Stimulated activated CD4-positive, alpha-beta T cell treated with anti-CD3 and anti-CD28 coated beads, Interleukin-15, amount 100 ng/mL, for 48 hours (primary cell): Measurements from ENCODE around the gene IGSF9B.

Source experiments
- DNase-seq, 2 donors: peaks; one replicate each; pipeline ENCODE4 v3.0.0-alpha.2; 2020; ENCODE audit warnings: low read depth in 2 of 2

IGSF9B gene

GRCh38 chr11:133983660-133984316 lies 27.0 kb upstream of the IGSF9B start:
- DNase-seq = no peak

- DNase-seq = no peak
Measured at GRCh38 chr11:133982876-133983275, 26.1 kb upstream of the IGSF9B start.

DNA sequence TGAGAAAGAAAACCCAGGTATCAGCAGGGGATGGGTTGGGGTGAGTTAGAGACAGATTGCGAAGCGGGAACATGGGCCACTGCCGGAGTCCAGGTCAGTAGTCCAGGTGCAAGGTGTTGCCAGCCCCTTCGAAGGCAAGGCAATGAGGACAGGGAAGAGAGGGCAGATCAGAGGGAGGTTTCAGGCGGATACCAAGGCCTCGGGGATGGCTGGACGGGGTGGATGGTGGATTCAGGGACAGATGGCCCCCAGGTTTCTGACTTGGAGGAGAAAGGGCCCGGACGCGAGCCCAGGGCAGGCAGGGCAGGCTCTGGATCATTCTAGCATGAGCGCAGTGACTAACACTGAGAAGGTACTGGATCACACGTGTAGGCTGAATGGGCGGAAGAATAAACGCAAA lies 25.4 kb upstream of the IGSF9B start:
- no peak for DNase-seq

GRCh38 chr11:133981156-133981555 lies 24.4 kb upstream of the IGSF9B start:
- DNase-seq = no peak

GRCh38 chr11:133980665-133981064 lies 23.9 kb upstream of the IGSF9B start:
- DNase-seq = no peak

- no peak for DNase-seq
Measured at GRCh38 chr11:133978794-133979193, 22.0 kb upstream of the IGSF9B start.

DNA sequence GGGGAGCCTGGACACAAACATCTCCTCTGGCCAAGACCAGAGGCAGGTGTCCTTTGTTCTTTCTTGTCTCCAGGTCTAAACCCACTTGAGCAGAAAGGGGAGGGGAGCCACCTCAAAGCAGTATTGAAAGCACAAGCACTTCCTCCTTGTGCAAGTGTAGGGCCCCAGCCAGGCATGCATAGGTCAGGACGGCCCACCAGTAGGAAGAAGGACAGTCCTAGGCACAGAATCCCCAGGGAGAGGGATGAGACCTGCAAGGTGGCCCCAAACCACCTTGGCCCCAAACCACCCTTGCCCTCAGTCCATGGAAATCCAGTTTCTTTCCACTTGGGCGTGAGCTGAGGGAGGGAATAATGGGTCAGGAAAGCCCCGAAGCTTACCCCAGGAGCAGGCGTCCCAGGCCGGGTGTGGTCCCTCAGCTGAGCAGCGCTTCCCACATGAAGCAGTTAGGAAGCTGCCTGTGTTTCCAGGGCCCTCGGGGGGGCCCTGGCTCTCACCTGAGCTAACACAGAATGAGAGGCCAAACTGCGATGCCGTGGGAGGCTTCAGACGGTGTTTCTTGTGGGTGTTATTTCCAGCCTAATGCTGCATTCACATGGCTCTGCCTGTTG lies 20.4 kb upstream of the IGSF9B start:
- no peak for DNase-seq

- no peak for DNase-seq
Measured at GRCh38 chr11:133975488-133975849, 18.7 kb upstream of the IGSF9B start.

- DNase-seq = no peak
Measured at GRCh38 chr11:133974836-133975487, 18.2 kb upstream of the IGSF9B start.

DNA sequence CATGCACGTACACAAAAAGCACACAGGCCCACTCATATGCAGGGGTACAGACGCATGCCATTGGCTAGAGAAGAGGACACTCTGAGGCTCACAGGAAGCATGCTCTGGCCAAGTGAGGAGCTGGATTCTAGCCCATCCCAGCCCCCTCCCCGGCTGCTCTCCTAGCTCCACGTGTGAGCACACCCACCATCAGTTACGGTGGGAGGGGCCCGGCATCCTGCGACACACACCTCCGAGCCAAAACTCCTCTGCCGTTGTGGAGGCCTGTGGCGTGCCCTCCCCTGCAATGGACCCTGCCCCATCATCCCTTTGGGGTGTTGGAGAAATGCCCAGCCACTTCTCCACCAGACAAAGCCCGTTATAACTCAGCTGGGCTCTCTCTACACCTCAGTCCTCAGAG lies 15.1 kb upstream of the IGSF9B start:
- no peak for DNase-seq

DNA sequence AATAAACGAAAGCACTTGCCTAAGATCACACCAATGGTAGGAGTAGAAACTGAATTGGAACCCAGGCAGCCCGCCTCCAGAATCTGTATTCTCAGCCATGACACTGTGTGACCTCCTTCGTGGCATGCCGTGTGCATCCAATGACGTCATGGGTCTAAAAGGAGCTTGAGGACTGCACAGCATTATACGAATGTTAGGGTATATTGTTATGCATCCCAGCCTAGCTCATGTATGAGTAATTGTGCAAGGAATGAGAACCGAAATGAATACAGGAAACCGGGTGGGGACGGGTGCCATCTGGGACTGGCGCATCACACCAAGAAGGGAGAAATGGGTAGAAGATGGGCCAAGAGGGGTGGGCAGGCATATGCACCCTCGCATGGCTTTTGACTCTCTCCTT lies 12.3 kb upstream of the IGSF9B start:
- DNase-seq = no peak

- DNase-seq = no peak
Measured at GRCh38 chr11:133968300-133968699, 11.5 kb upstream of the IGSF9B start.

GRCh38 chr11:133967599-133968238 lies 11.0 kb upstream of the IGSF9B start:
- no peak for DNase-seq

GRCh38 chr11:133966921-133967598 lies 10.3 kb upstream of the IGSF9B start:
- peak in 1 of 2 donors; percentile 72 for DNase-seq

DNA sequence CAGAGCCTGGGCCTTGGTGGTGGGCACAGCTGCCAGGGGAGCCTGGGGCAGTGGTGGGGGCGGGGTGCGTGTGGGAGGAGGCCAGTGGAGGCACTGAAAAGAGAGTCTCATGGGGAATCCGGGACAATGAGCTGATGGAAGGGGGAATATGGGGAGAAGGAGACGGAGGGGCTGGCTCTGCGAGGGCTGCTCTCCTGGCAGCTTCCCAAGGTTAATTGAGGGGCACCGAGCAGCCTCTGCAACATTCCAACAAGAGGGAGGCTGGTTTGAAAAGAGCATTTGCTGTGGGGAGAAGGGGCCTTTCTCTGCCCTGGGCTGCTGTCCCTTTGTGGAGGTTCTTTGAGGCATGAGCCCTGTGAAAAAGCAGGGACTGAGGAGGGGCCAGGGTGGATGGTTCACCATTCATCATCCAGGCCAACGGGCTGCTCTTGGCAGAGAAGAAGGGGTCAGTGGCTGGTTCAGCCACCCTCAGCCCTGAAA lies 9.4 kb upstream of the IGSF9B start:
- no peak for DNase-seq

- no peak for DNase-seq
Measured at GRCh38 chr11:133965031-133965601, 8.3 kb upstream of the IGSF9B start.

- no peak for DNase-seq
Measured at GRCh38 chr11:133964356-133964755, 7.6 kb upstream of the IGSF9B start.

- no peak for DNase-seq
Measured at GRCh38 chr11:133961890-133962289, 5.1 kb upstream of the IGSF9B start.

- DNase-seq = no peak
Measured at GRCh38 chr11:133957900-133958299, 1.1 kb upstream of the IGSF9B start.

DNA sequence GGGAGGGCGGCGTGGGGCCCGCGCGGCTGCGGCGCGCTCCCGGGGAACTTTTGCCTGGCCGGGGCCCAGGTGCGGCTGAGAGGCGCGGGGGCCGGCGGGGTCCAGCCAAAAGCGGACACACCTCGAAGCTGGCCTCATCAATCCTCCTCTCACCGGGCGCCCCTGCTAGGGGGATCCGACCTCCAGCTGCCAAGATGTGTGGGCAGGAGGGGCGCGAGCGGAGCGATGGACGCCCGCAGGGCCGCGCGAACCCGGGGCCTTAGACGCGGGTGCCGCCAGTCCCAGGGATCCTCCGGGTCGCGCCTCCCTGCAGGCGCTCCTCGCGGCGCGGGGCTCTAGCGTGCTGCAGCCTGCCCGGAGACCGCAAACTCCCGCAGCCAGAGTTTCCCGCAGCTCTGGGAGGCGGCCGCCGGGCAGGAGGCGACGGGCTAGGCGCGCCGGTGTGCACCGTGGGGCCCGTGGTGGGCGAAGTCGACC lies 785 bp downstream of the IGSF9B start:
- no peak for DNase-seq

DNA sequence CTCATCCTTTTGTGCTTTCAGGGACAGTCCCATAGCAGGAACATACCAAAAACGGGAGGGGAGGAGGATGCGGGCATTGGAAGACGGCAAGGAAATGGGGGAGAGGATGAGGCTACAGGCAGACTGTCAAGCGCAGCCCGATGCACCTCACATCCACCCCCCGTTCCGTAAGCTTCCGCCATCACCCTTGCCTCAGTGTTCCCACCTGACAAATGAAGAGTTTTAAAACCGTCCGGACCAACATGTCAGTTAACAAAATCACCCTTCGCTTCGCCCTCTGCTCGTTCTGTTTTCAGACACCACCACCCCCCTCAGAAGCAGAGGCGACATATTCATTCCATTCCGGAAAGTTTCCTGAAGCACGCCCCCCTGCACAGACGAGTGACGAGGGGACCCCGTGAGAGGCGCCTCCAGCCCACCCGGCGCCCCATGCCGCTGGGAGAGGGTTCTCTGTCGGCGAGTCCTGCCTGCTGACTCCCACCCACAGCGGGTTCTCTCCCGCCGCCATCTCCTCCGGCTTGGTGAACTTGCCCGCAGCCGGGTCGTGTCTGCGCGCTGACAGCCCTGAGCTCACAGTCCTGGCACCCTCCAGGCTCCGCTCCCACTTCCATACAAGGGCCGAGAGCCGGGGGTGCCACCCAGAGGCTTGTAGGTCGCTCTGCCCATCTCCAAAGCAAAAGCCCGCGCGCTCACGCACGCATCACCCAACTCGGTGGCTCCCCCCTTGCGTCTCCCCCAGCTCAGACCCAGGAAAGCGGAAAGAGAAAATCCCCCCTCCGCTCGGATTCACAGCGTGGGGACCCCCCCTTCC lies 1.5 kb downstream of the IGSF9B start:
- DNase-seq = no peak
